ENCODE results near the gene SMDT1. TPM values are rescaled to one million over a fixed set of nuclear protein-coding genes. Genes with fewer than 3 reads are reported as not detected.

Gene SMDT1
- total RNA-seq, 5 donors from 2014 or later (not counting 1 experiment from before 2014, with no cell fraction given), result 101 to 176 (median 114) TPM

GRCh38 chr22:42050641-42051180, 28.8 kb upstream of the SMDT1 start:
- Mint-ChIP-seq H3K27ac (no peak overlapping the region), H3K36me3 (peaks cover 2% of the 10 kb centered on the region)

GRCh38 chr22:42052765-42053164, 26.7 kb upstream of the SMDT1 start:
- H3K36me3 Mint-ChIP-seq, result peaks cover 10% of the 10 kb centered on the region
- H3K4me1 ChIP-seq (ENCODE audit: control insufficient read depth in 1 of 2, extremely low read depth in 1 of 2, insufficient read depth in 2 of 2, low read length in 2 of 2), result no peaks in the 10 kb centered on the region
- DNase-seq (no peak), ATAC-seq (replicated peaks in 1 of 4) (no peak)
- POLR2A ChIA-PET, result no interaction called here
- H3K36me3 ChIP-seq (ENCODE audit: control insufficient read depth in 2 of 2, extremely low read depth in 1 of 2, insufficient read depth in 1 of 2, low read length in 1 of 2), result no peaks in the 10 kb centered on the region
- H3K9me3 ChIP-seq, result peaks cover 5% of the 10 kb centered on the region
- H3K9me3 Mint-ChIP-seq, result peaks cover 0 to 19% (median 12%) of the 10 kb centered on the region in 3 donors
- no CpG with 5 or more reads among the region's 3 CpGs for WGBS (ENCODE audit: insufficient coverage)
- H3K27me3 Mint-ChIP-seq, result no peaks in the 10 kb centered on the region
- no peaks in the 10 kb centered on the region for H3K4me1 Mint-ChIP-seq
- H3K4me3 Mint-ChIP-seq, result no peak overlapping the region
- H3K27ac ChIP-seq (ENCODE audit: low read length), result no peak overlapping the region
- CTCF ChIA-PET, result no interaction called here
- H3K4me3 ChIP-seq (ENCODE audit: control insufficient read depth in 1 of 2, extremely low read depth in 1 of 2, low read length in 1 of 2), result no peak overlapping the region
- no peaks in the 10 kb centered on the region for H3K27me3 ChIP-seq (replicated peaks in 1 of 2; ENCODE audit: control insufficient read depth in 2 of 2, extremely low read depth in 1 of 2, insufficient read depth in 2 of 2, low read length in 1 of 2)
- no peak overlapping the region for H3K27ac Mint-ChIP-seq

More at GRCh38 chr22:42050641-42051180, 28.8 kb upstream of the SMDT1 start:
- Histone ChIP-seq H3K36me3 (ENCODE audit: control insufficient read depth in 2 of 2, extremely low read depth in 1 of 2, insufficient read depth in 1 of 2, low read length in 1 of 2) (no peaks in the 10 kb centered on the region), H3K4me3 (ENCODE audit: control insufficient read depth in 1 of 2, extremely low read depth in 1 of 2, low read length in 1 of 2) (no peak overlapping the region), H3K9me3 (no peaks in the 10 kb centered on the region), H3K27me3 (replicated peaks in 1 of 2; ENCODE audit: control insufficient read depth in 2 of 2, extremely low read depth in 1 of 2, insufficient read depth in 2 of 2, low read length in 1 of 2) (peaks cover 0 to 2% of the 10 kb centered on the region in 2 experiments), H3K27ac (ENCODE audit: low read length) (no peak overlapping the region), H3K4me1 (ENCODE audit: control insufficient read depth in 1 of 2, extremely low read depth in 1 of 2, insufficient read depth in 2 of 2, low read length in 2 of 2) (no peaks in the 10 kb centered on the region)
- ChIA-PET POLR2A (no interaction called here), CTCF (no interaction called here)
- ATAC-seq (replicated peaks in 1 of 4) (no peak), DNase-seq (no peak)
- Mint-ChIP-seq H3K4me3 (no peak overlapping the region), H3K9me3 (peaks cover 0 to under 1% (median 0%) of the 10 kb centered on the region in 3 donors), H3K27me3 (no peaks in the 10 kb centered on the region), H3K4me1 (no peaks in the 10 kb centered on the region)
- no CpG with 5 or more reads among the region's 2 CpGs for WGBS (ENCODE audit: insufficient coverage)

- no CpG with 5 or more reads among the region's 1 CpG for WGBS (ENCODE audit: insufficient coverage)
- Histone ChIP-seq H3K27ac (ENCODE audit: low read length) (no peak overlapping the region), H3K27me3 (replicated peaks in 1 of 2; ENCODE audit: control insufficient read depth in 2 of 2, extremely low read depth in 1 of 2, insufficient read depth in 2 of 2, low read length in 1 of 2) (peaks cover 0 to 4% of the 10 kb centered on the region in 2 experiments), H3K9me3 (peaks cover 5% of the 10 kb centered on the region), H3K36me3 (ENCODE audit: control insufficient read depth in 2 of 2, extremely low read depth in 1 of 2, insufficient read depth in 1 of 2, low read length in 1 of 2) (peaks cover 13 to 24% of the 10 kb centered on the region in 2 donors), H3K4me3 (ENCODE audit: control insufficient read depth in 1 of 2, extremely low read depth in 1 of 2, low read length in 1 of 2) (no peak overlapping the region), H3K4me1 (ENCODE audit: control insufficient read depth in 1 of 2, extremely low read depth in 1 of 2, insufficient read depth in 2 of 2, low read length in 2 of 2) (no peaks in the 10 kb centered on the region)
- Mint-ChIP-seq H3K4me3 (no peak overlapping the region), H3K4me1 (no peaks in the 10 kb centered on the region), H3K9me3 (peaks cover 0 to 23% (median 15%) of the 10 kb centered on the region in 3 donors), H3K27ac (no peak overlapping the region), H3K36me3 (peaks cover 34% of the 10 kb centered on the region), H3K27me3 (no peaks in the 10 kb centered on the region)
- ATAC-seq (replicated peaks in 1 of 4) (no peak), DNase-seq (no peak)
- POLR2A ChIA-PET, result interaction anchor here in 1 of 2 donors (0.7 kb wide), 1 partner anchor 513 kb away, joined by 4 read pairs; no protein-coding TSS in a partner anchor
- CTCF ChIA-PET, result interaction anchor here in 1 of 2 donors (0.6 to 0.7 kb wide), 3 partner anchors 10 to 23 kb away, joined by 3 to 6 read pairs (median 5); no protein-coding TSS in a partner anchor
These were observed 22.6 kb upstream of the SMDT1 start for GRCh38 chr22:42056757-42057511.

GRCh38 chr22:42060489-42060888, 19.0 kb upstream of the SMDT1 start:
- H3K36me3 ChIP-seq (ENCODE audit: control insufficient read depth in 2 of 2, extremely low read depth in 1 of 2, insufficient read depth in 1 of 2, low read length in 1 of 2), result peaks cover 13 to 40% of the 10 kb centered on the region in 2 donors
- no peak for DNase-seq
- no peaks in the 10 kb centered on the region for H3K27me3 Mint-ChIP-seq
- H3K27me3 ChIP-seq (replicated peaks in 1 of 2; ENCODE audit: control insufficient read depth in 2 of 2, extremely low read depth in 1 of 2, insufficient read depth in 2 of 2, low read length in 1 of 2), result peaks cover 0 to 4% of the 10 kb centered on the region in 2 experiments
- WGBS (ENCODE audit: insufficient coverage), result no CpG with 5 or more reads among the region's 5 CpGs
- no peak overlapping the region for H3K27ac Mint-ChIP-seq
- no peak overlapping the region for H3K4me3 ChIP-seq (ENCODE audit: control insufficient read depth in 1 of 2, extremely low read depth in 1 of 2, low read length in 1 of 2)
- peaks cover 0 to 23% (median 15%) of the 10 kb centered on the region in 3 donors for H3K9me3 Mint-ChIP-seq
- ChIA-PET POLR2A (no interaction called here), CTCF (no interaction called here)
- H3K36me3 Mint-ChIP-seq, result peaks cover 50% of the 10 kb centered on the region
- H3K9me3 ChIP-seq, result peaks cover 5% of the 10 kb centered on the region
- H3K4me1 Mint-ChIP-seq, result no peaks in the 10 kb centered on the region
- no peaks in the 10 kb centered on the region for H3K4me1 ChIP-seq (ENCODE audit: control insufficient read depth in 1 of 2, extremely low read depth in 1 of 2, insufficient read depth in 2 of 2, low read length in 2 of 2)
- no peak overlapping the region for H3K4me3 Mint-ChIP-seq
- H3K27ac ChIP-seq (ENCODE audit: low read length), result no peak overlapping the region
- no peak for ATAC-seq (replicated peaks in 1 of 4)

- POLR2A ChIA-PET, result no interaction called here
- H3K36me3 ChIP-seq (ENCODE audit: control insufficient read depth in 2 of 2, extremely low read depth in 1 of 2, insufficient read depth in 1 of 2, low read length in 1 of 2), result peaks cover 13 to 44% of the 10 kb centered on the region in 2 donors
- no peak overlapping the region for H3K27ac Mint-ChIP-seq
These were observed 18.5 kb upstream of the SMDT1 start for GRCh38 chr22:42061041-42061440.

GRCh38 chr22:42062506-42063170, 16.9 kb upstream of the SMDT1 start:
- CTCF ChIA-PET, result no interaction called here
- no peak overlapping the region for H3K27ac Mint-ChIP-seq
- H3K27ac ChIP-seq (ENCODE audit: low read length), result no peak overlapping the region
- peaks cover 0 to 4% of the 10 kb centered on the region in 2 experiments for H3K27me3 ChIP-seq (replicated peaks in 1 of 2; ENCODE audit: control insufficient read depth in 2 of 2, extremely low read depth in 1 of 2, insufficient read depth in 2 of 2, low read length in 1 of 2)
- H3K4me3 Mint-ChIP-seq, result no peak overlapping the region
- peaks cover 18 to 52% of the 10 kb centered on the region in 2 donors for H3K36me3 ChIP-seq (ENCODE audit: control insufficient read depth in 2 of 2, extremely low read depth in 1 of 2, insufficient read depth in 1 of 2, low read length in 1 of 2)
- no peaks in the 10 kb centered on the region for H3K9me3 ChIP-seq
- POLR2A ChIA-PET, result interaction anchor here in 1 of 2 donors (1.3 kb wide), 1 partner anchor 20 kb away, joined by 3 read pairs; no protein-coding TSS in a partner anchor
- no peaks in the 10 kb centered on the region for H3K4me1 Mint-ChIP-seq
- no peak overlapping the region for H3K4me3 ChIP-seq (ENCODE audit: control insufficient read depth in 1 of 2, extremely low read depth in 1 of 2, low read length in 1 of 2)
- peaks cover 0 to 4% (median 3%) of the 10 kb centered on the region in 3 donors for H3K9me3 Mint-ChIP-seq
- ATAC-seq (replicated peaks in 1 of 4) (no peak), DNase-seq (peak in 1 of 35 experiments; percentile 17)
- H3K27me3 Mint-ChIP-seq, result no peaks in the 10 kb centered on the region
- peaks cover 53% of the 10 kb centered on the region for H3K36me3 Mint-ChIP-seq
- WGBS (ENCODE audit: insufficient coverage), result 97% methylated on average over 5 of the region's 10 CpGs
- H3K4me1 ChIP-seq (ENCODE audit: control insufficient read depth in 1 of 2, extremely low read depth in 1 of 2, insufficient read depth in 2 of 2, low read length in 2 of 2), result no peaks in the 10 kb centered on the region

More at GRCh38 chr22:42061041-42061440, 18.5 kb upstream of the SMDT1 start:
- Histone ChIP-seq H3K4me1 (ENCODE audit: control insufficient read depth in 1 of 2, extremely low read depth in 1 of 2, insufficient read depth in 2 of 2, low read length in 2 of 2) (no peaks in the 10 kb centered on the region), H3K4me3 (ENCODE audit: control insufficient read depth in 1 of 2, extremely low read depth in 1 of 2, low read length in 1 of 2) (no peak overlapping the region), H3K9me3 (peaks cover 5% of the 10 kb centered on the region), H3K27me3 (replicated peaks in 1 of 2; ENCODE audit: control insufficient read depth in 2 of 2, extremely low read depth in 1 of 2, insufficient read depth in 2 of 2, low read length in 1 of 2) (peaks cover 0 to 4% of the 10 kb centered on the region in 2 experiments), H3K27ac (ENCODE audit: low read length) (no peak overlapping the region)
- Mint-ChIP-seq H3K36me3 (peaks cover 53% of the 10 kb centered on the region), H3K9me3 (peaks cover 0 to 19% (median 15%) of the 10 kb centered on the region in 3 donors), H3K4me3 (no peak overlapping the region), H3K4me1 (no peaks in the 10 kb centered on the region), H3K27me3 (no peaks in the 10 kb centered on the region)
- 93% methylated on average over 6 of the region's 7 CpGs for WGBS (ENCODE audit: insufficient coverage)
- peak in 1 of 35 experiments; percentile 12 for DNase-seq
- CTCF ChIA-PET, result interaction anchor here in 1 of 2 donors (0.7 kb wide), 1 partner anchor 70 kb away, joined by 4 read pairs; no protein-coding TSS in a partner anchor
- ATAC-seq (replicated peaks in 1 of 4), result no peak
